Activated naive CD8-positive, alpha-beta T cell treated with anti-CD3 and anti-CD28 coated beads for 36 hours (primary cell): ENCODE results near the gene PTGDR2. TPM values are rescaled to one million over a fixed set of nuclear protein-coding genes. Genes with fewer than 3 reads are reported as not detected.
"Not testable (repeated sequence)": the region's sequence is repeated elsewhere in the genome, so short reads cannot be mapped to it uniquely, and the experiment has no call there.

ENCODE experiments used
- DNase-seq: peaks from one replicate; pipeline ENCODE4 v3.0.0; 2021
- H3K27ac Mint-ChIP-seq: one replicate; pipeline ENCODE4 v1.8.0; 2022; ENCODE audit warnings: mild to moderate bottlenecking, moderate library complexity, mixed read lengths
- H3K27me3 Mint-ChIP-seq: one replicate; pipeline ENCODE4 v1.8.0; 2022; ENCODE audit warnings: mild to moderate bottlenecking, mixed read lengths
- H3K36me3 Mint-ChIP-seq: one replicate; pipeline ENCODE4 v1.8.0; 2021; ENCODE audit warnings: mild to moderate bottlenecking, mixed read lengths
- H3K4me1 Mint-ChIP-seq: one replicate; pipeline ENCODE4 v1.8.0; 2021; ENCODE audit warnings: mixed read lengths
- H3K4me3 Mint-ChIP-seq: one replicate; pipeline ENCODE4 v1.8.0; 2022; ENCODE audit warnings: mild to moderate bottlenecking, moderate library complexity, mixed read lengths
- H3K9me3 Mint-ChIP-seq: one replicate; pipeline ENCODE4 v1.8.0; 2022; ENCODE audit warnings: mixed read lengths
- total RNA-seq, 2 experiments: library from RNA; stranded (reverse); gene quantifications; one replicate each; pipeline ENCODE4 v1.2.3, GENCODE V29; 2021

The PTGDR2 gene
- total RNA-seq, 2 experiments from 2014 or later: 0.12 to 0.16 TPM

GRCh38 chr11:60823745-60824306 is 31.9 kb downstream of the PTGDR2 start:
- not testable (repeated sequence) for H3K4me1 Mint-ChIP-seq, DNase-seq, H3K36me3 Mint-ChIP-seq, H3K4me3 Mint-ChIP-seq, H3K27ac Mint-ChIP-seq, H3K9me3 Mint-ChIP-seq, H3K27me3 Mint-ChIP-seq

- Mint-ChIP-seq H3K4me3 (no peak overlapping the region), H3K27me3 (no peaks in the 10 kb centered on the region), H3K9me3 (peaks cover 2% of the 10 kb centered on the region), H3K27ac (no peak overlapping the region), H3K4me1 (no peaks in the 10 kb centered on the region), H3K36me3 (no peaks in the 10 kb centered on the region)
- DNase-seq: no peak
Observed at GRCh38 chr11:60821827-60822599, 33.7 kb downstream of the PTGDR2 start.

GRCh38 chr11:60818057-60818456 is 37.7 kb downstream of the PTGDR2 start:
- no peak overlapping the region for H3K4me3 Mint-ChIP-seq
- no peak overlapping the region for H3K27ac Mint-ChIP-seq
- no peaks in the 10 kb centered on the region for H3K4me1 Mint-ChIP-seq
- H3K27me3 Mint-ChIP-seq: no peaks in the 10 kb centered on the region
- H3K36me3 Mint-ChIP-seq: no peaks in the 10 kb centered on the region
- DNase-seq: no peak
- peaks cover 8% of the 10 kb centered on the region for H3K9me3 Mint-ChIP-seq

GRCh38 chr11:60816590-60817157 is 39.1 kb downstream of the PTGDR2 start:
- no peaks in the 10 kb centered on the region for H3K27me3 Mint-ChIP-seq
- DNase-seq: no peak
- H3K4me3 Mint-ChIP-seq: no peak overlapping the region
- H3K27ac Mint-ChIP-seq: no peak overlapping the region
- peaks cover 8% of the 10 kb centered on the region for H3K9me3 Mint-ChIP-seq
- H3K4me1 Mint-ChIP-seq: no peaks in the 10 kb centered on the region
- no peaks in the 10 kb centered on the region for H3K36me3 Mint-ChIP-seq

GRCh38 chr11:60814112-60814511 is 41.6 kb downstream of the PTGDR2 start:
- Mint-ChIP-seq H3K36me3 (no peaks in the 10 kb centered on the region), H3K9me3 (peaks cover 8% of the 10 kb centered on the region), H3K27ac (no peak overlapping the region), H3K4me1 (no peaks in the 10 kb centered on the region), H3K4me3 (no peak overlapping the region), H3K27me3 (no peaks in the 10 kb centered on the region)
- no peak for DNase-seq

- Mint-ChIP-seq H3K27me3 (no peaks in the 10 kb centered on the region), H3K9me3 (peaks cover 8% of the 10 kb centered on the region), H3K27ac (no peak overlapping the region), H3K36me3 (no peaks in the 10 kb centered on the region), H3K4me1 (no peaks in the 10 kb centered on the region), H3K4me3 (no peak overlapping the region)
- no peak for DNase-seq
Observed at GRCh38 chr11:60813324-60813723, 42.4 kb downstream of the PTGDR2 start.

- H3K9me3 Mint-ChIP-seq: no peaks in the 10 kb centered on the region
- no peak for DNase-seq
- no peaks in the 10 kb centered on the region for H3K36me3 Mint-ChIP-seq
- no peaks in the 10 kb centered on the region for H3K27me3 Mint-ChIP-seq
- H3K27ac Mint-ChIP-seq: no peak overlapping the region
- H3K4me1 Mint-ChIP-seq: no peaks in the 10 kb centered on the region
- no peak overlapping the region for H3K4me3 Mint-ChIP-seq
Observed at GRCh38 chr11:60810569-60810968, 45.2 kb downstream of the PTGDR2 start.

- Mint-ChIP-seq H3K9me3 (no peaks in the 10 kb centered on the region), H3K27me3 (no peaks in the 10 kb centered on the region), H3K4me3 (no peak overlapping the region), H3K4me1 (no peaks in the 10 kb centered on the region), H3K36me3 (no peaks in the 10 kb centered on the region), H3K27ac (no peak overlapping the region)
- DNase-seq: no peak
Observed at GRCh38 chr11:60810151-60810550, 45.6 kb downstream of the PTGDR2 start.

GRCh38 chr11:60809691-60810090 is 46.1 kb downstream of the PTGDR2 start:
- Mint-ChIP-seq H3K36me3 (no peaks in the 10 kb centered on the region), H3K27me3 (no peaks in the 10 kb centered on the region)

GRCh38 chr11:60809249-60809648 is 46.5 kb downstream of the PTGDR2 start:
- H3K4me3 Mint-ChIP-seq: no peak overlapping the region
- H3K36me3 Mint-ChIP-seq: no peaks in the 10 kb centered on the region
- no peak overlapping the region for H3K27ac Mint-ChIP-seq
- H3K27me3 Mint-ChIP-seq: no peaks in the 10 kb centered on the region
- H3K4me1 Mint-ChIP-seq: no peaks in the 10 kb centered on the region
- no peaks in the 10 kb centered on the region for H3K9me3 Mint-ChIP-seq
- no peak for DNase-seq

More at GRCh38 chr11:60809691-60810090, 46.1 kb downstream of the PTGDR2 start:
- H3K27ac Mint-ChIP-seq: no peak overlapping the region
- no peak overlapping the region for H3K4me3 Mint-ChIP-seq
- no peaks in the 10 kb centered on the region for H3K9me3 Mint-ChIP-seq
- no peaks in the 10 kb centered on the region for H3K4me1 Mint-ChIP-seq
- DNase-seq: no peak

- H3K27me3 Mint-ChIP-seq: no peaks in the 10 kb centered on the region
- H3K4me1 Mint-ChIP-seq: no peaks in the 10 kb centered on the region
- DNase-seq: no peak
- H3K4me3 Mint-ChIP-seq: no peak overlapping the region
- H3K27ac Mint-ChIP-seq: no peak overlapping the region
- no peaks in the 10 kb centered on the region for H3K36me3 Mint-ChIP-seq
- H3K9me3 Mint-ChIP-seq: no peaks in the 10 kb centered on the region
Observed at GRCh38 chr11:60803273-60803936, 52.3 kb downstream of the PTGDR2 start.

- Mint-ChIP-seq H3K27ac (no peak overlapping the region), H3K9me3 (no peaks in the 10 kb centered on the region), H3K36me3 (no peaks in the 10 kb centered on the region), H3K4me1 (no peaks in the 10 kb centered on the region), H3K4me3 (no peak overlapping the region), H3K27me3 (no peaks in the 10 kb centered on the region)
- DNase-seq: no peak
Observed at GRCh38 chr11:60801194-60801593, 54.6 kb downstream of the PTGDR2 start.

Other genes starting within 250 kb of the PTGDR2 start
- gene MS4A8, start 156.3 kb downstream of the PTGDR2 start, total RNA-seq: not detected
- gene MS4A18, start 131.2 kb downstream of the PTGDR2 start, total RNA-seq: not detected
- gene MS4A15, start 99.1 kb downstream of the PTGDR2 start, total RNA-seq: not detected
- gene MS4A10, start 70.6 kb downstream of the PTGDR2 start, total RNA-seq: not detected
- 10 to 100 TPM; 94.4 to 96.3 TPM for gene CCDC86, start 13.8 kb downstream of the PTGDR2 start, total RNA-seq
- not detected for gene ZP1, start 11.6 kb upstream of the PTGDR2 start, total RNA-seq
- gene PRPF19, start 50.6 kb upstream of the PTGDR2 start, total RNA-seq: 100 to 1,000 TPM; 209 to 213 TPM
- gene TMEM109, start 58.2 kb upstream of the PTGDR2 start, total RNA-seq: 100 to 1,000 TPM; 109 to 113 TPM
- gene TMEM132A, start 68.5 kb upstream of the PTGDR2 start, total RNA-seq: 1 to 10 TPM; 1.3 to 1.4 TPM
- 1 to 10 TPM; 6.3 to 6.9 TPM for gene SLC15A3, start 96.2 kb upstream of the PTGDR2 start, total RNA-seq
- 100 to 1,000 TPM; 167 to 169 TPM for gene CD6, start 115.7 kb upstream of the PTGDR2 start, total RNA-seq
- 100 to 1,000 TPM; 196 to 197 TPM for gene CD5, start 246.5 kb upstream of the PTGDR2 start, total RNA-seq